Stimulated activated naive B cell treated with anti-CD40 and anti-IgM and Interleukin-4, amounts not matched to agents 10 μg/mL and 1 μg/mL and 100 μg/mL, for 72 hours (primary cell): ENCODE data around the gene PDZD7.
A peak's percentile ranks its signal among the peaks of the same experiment; 100 is the strongest.

Experiments
- ATAC-seq, 2 donors: fragments of 150-1000 bp; cut with Tn5 transposase; replicated peaks; 2 replicates each; pipeline ENCODE4 v1.10.0; 2021; ENCODE audit warnings: moderate library complexity in 1 of 2
- DNase-seq: peaks from one replicate; pipeline ENCODE4 v3.0.0; 2021
- H3K27ac Mint-ChIP-seq: one replicate; pipeline ENCODE4 v1.8.0; 2022; ENCODE audit warnings: mild to moderate bottlenecking, mixed read lengths
- H3K27me3 Mint-ChIP-seq, 2 donors: one replicate each; pipeline ENCODE4 v1.8.0; 2022; ENCODE audit warnings: mixed read lengths in 2 of 2
- H3K36me3 Mint-ChIP-seq, 2 donors: one replicate each; pipeline ENCODE4 v1.8.0; 2022; ENCODE audit warnings: mixed read lengths in 2 of 2, mild to moderate bottlenecking in 1 of 2
- H3K4me1 Mint-ChIP-seq, 2 donors: one replicate each; pipeline ENCODE4 v1.8.0; 2022; ENCODE audit warnings: mixed read lengths in 2 of 2, mild to moderate bottlenecking in 1 of 2
- H3K4me3 Mint-ChIP-seq, 2 donors: one replicate each; pipeline ENCODE4 v1.8.0; 2022; ENCODE audit warnings: mild to moderate bottlenecking in 2 of 2, mixed read lengths in 2 of 2, moderate library complexity in 1 of 2
- H3K9me3 Mint-ChIP-seq, 2 donors: one replicate each; pipeline ENCODE4 v1.8.0; 2022; ENCODE audit warnings: mixed read lengths in 2 of 2, mild to moderate bottlenecking in 1 of 2

PDZD7 gene

GRCh38 chr10:100986952-100987684, 43.8 kb downstream of the PDZD7 start, which contains the start of the genes MRPL43 and TWNK:
MRPL43 (minus strand) TSS chr10:100987497; CDS start chr10:100987443, 54 bp downstream.
TWNK (plus strand) TSS chr10:100987543; CDS start chr10:100988211, 668 bp downstream.
- DNase-seq: peak; percentile 78
- Mint-ChIP-seq H3K4me1 (peaks cover 25 to 53% of the 10 kb centered on the region in 2 donors), H3K4me3 (peak within 1 kb of the TSS; percentile 93 to 96), H3K27me3 (no peaks in the 10 kb centered on the region), H3K27ac (peak within 1 kb of the TSS; percentile 94), H3K36me3 (peaks cover 39 to 54% of the 10 kb centered on the region in 2 donors), H3K9me3 (no peaks in the 10 kb centered on the region)
- peak; percentile 97 for ATAC-seq

GRCh38 chr10:100986623-100986951, 44.3 kb downstream of the PDZD7 start:
- Mint-ChIP-seq H3K36me3 (peaks cover 41 to 58% of the 10 kb centered on the region in 2 donors), H3K9me3 (no peaks in the 10 kb centered on the region), H3K4me3 (peak overlapping the region; percentile 93 to 96), H3K4me1 (peaks cover 25 to 53% of the 10 kb centered on the region in 2 donors), H3K27me3 (no peaks in the 10 kb centered on the region), H3K27ac (no peak overlapping the region)
- ATAC-seq: no peak
- DNase-seq: no peak

- Mint-ChIP-seq H3K36me3 (peaks cover 35 to 56% of the 10 kb centered on the region in 2 donors), H3K4me1 (peaks cover 15 to 42% of the 10 kb centered on the region in 2 donors), H3K27me3 (no peaks in the 10 kb centered on the region), H3K27ac (peak overlapping the region; percentile 37), H3K9me3 (no peaks in the 10 kb centered on the region), H3K4me3 (no peak overlapping the region)
- no peak for ATAC-seq
- DNase-seq: no peak
Observed at GRCh38 chr10:100985336-100985735, 45.6 kb downstream of the PDZD7 start.

- Mint-ChIP-seq H3K4me3 (no peak overlapping the region), H3K36me3 (peaks cover 36 to 57% of the 10 kb centered on the region in 2 donors), H3K4me1 (peaks cover 14 to 40% of the 10 kb centered on the region in 2 donors), H3K27ac (no peak overlapping the region), H3K27me3 (no peaks in the 10 kb centered on the region), H3K9me3 (no peaks in the 10 kb centered on the region)
- ATAC-seq (no peak), DNase-seq (no peak)
Observed at GRCh38 chr10:100984672-100985177, 46.2 kb downstream of the PDZD7 start.

- no peaks in the 10 kb centered on the region for H3K9me3 Mint-ChIP-seq
- no peaks in the 10 kb centered on the region for H3K27me3 Mint-ChIP-seq
- H3K27ac Mint-ChIP-seq: no peak overlapping the region
- no peak for ATAC-seq
- peaks cover 12 to 33% of the 10 kb centered on the region in 2 donors for H3K4me1 Mint-ChIP-seq
- no peak for DNase-seq
- H3K4me3 Mint-ChIP-seq: no peak overlapping the region
- H3K36me3 Mint-ChIP-seq: peaks cover 37 to 54% of the 10 kb centered on the region in 2 donors
Observed at GRCh38 chr10:100983868-100984671, 46.9 kb downstream of the PDZD7 start.

GRCh38 chr10:100982916-100983830, 47.8 kb downstream of the PDZD7 start:
- DNase-seq (no peak), ATAC-seq (no peak)
- Mint-ChIP-seq H3K27ac (no peak overlapping the region), H3K4me1 (peaks cover 12 to 33% of the 10 kb centered on the region in 2 donors), H3K9me3 (no peaks in the 10 kb centered on the region), H3K27me3 (no peaks in the 10 kb centered on the region), H3K36me3 (peaks cover 41 to 56% of the 10 kb centered on the region in 2 donors), H3K4me3 (no peak overlapping the region)

- H3K27ac Mint-ChIP-seq: no peak overlapping the region
- H3K4me3 Mint-ChIP-seq: no peak overlapping the region
- H3K36me3 Mint-ChIP-seq: peaks cover 40 to 52% of the 10 kb centered on the region in 2 donors
- DNase-seq: no peak
- no peaks in the 10 kb centered on the region for H3K27me3 Mint-ChIP-seq
- no peaks in the 10 kb centered on the region for H3K9me3 Mint-ChIP-seq
- H3K4me1 Mint-ChIP-seq: peaks cover 6 to 15% of the 10 kb centered on the region in 2 donors
- no peak for ATAC-seq
Observed at GRCh38 chr10:100981178-100981772, 49.7 kb downstream of the PDZD7 start.

- no peaks in the 10 kb centered on the region for H3K27me3 Mint-ChIP-seq
- H3K36me3 Mint-ChIP-seq: peaks cover 37 to 50% of the 10 kb centered on the region in 2 donors
- no peak overlapping the region for H3K4me3 Mint-ChIP-seq
- no peak for DNase-seq
- H3K9me3 Mint-ChIP-seq: no peaks in the 10 kb centered on the region
- ATAC-seq: no peak
- no peak overlapping the region for H3K27ac Mint-ChIP-seq
- peaks cover 4 to 11% of the 10 kb centered on the region in 2 donors for H3K4me1 Mint-ChIP-seq
Observed at GRCh38 chr10:100980711-100981110, 50.2 kb downstream of the PDZD7 start.

GRCh38 chr10:100980311-100980710, 50.6 kb downstream of the PDZD7 start:
- ATAC-seq: no peak
- Mint-ChIP-seq H3K27ac (no peak overlapping the region), H3K27me3 (no peaks in the 10 kb centered on the region), H3K4me3 (no peak overlapping the region), H3K4me1 (peaks cover 2 to 7% of the 10 kb centered on the region in 2 donors), H3K36me3 (peaks cover 33 to 47% of the 10 kb centered on the region in 2 donors), H3K9me3 (no peaks in the 10 kb centered on the region)
- DNase-seq: no peak

- Mint-ChIP-seq H3K27me3 (no peaks in the 10 kb centered on the region), H3K4me3 (no peak overlapping the region), H3K27ac (no peak overlapping the region), H3K4me1 (peaks cover 2% of the 10 kb centered on the region in 2 donors), H3K9me3 (no peaks in the 10 kb centered on the region), H3K36me3 (peaks cover 30 to 45% of the 10 kb centered on the region in 2 donors)
- DNase-seq (no peak), ATAC-seq (no peak)
Observed at GRCh38 chr10:100979791-100980272, 51.1 kb downstream of the PDZD7 start.

- no peak for ATAC-seq
- no peaks in the 10 kb centered on the region for H3K4me1 Mint-ChIP-seq
- no peaks in the 10 kb centered on the region for H3K27me3 Mint-ChIP-seq
- no peaks in the 10 kb centered on the region for H3K9me3 Mint-ChIP-seq
- no peak overlapping the region for H3K27ac Mint-ChIP-seq
- peaks cover 23 to 36% of the 10 kb centered on the region in 2 donors for H3K36me3 Mint-ChIP-seq
- no peak for DNase-seq
- no peak overlapping the region for H3K4me3 Mint-ChIP-seq
Observed at GRCh38 chr10:100978901-100979195, 52.1 kb downstream of the PDZD7 start.

- H3K27me3 Mint-ChIP-seq: no peaks in the 10 kb centered on the region
- peaks cover 21 to 34% of the 10 kb centered on the region in 2 donors for H3K36me3 Mint-ChIP-seq
- ATAC-seq (no peak), DNase-seq (no peak)
- H3K27ac Mint-ChIP-seq: no peak overlapping the region
- no peak overlapping the region for H3K4me3 Mint-ChIP-seq
- no peaks in the 10 kb centered on the region for H3K4me1 Mint-ChIP-seq
- no peaks in the 10 kb centered on the region for H3K9me3 Mint-ChIP-seq
Observed at GRCh38 chr10:100978121-100978900, 52.6 kb downstream of the PDZD7 start.

GRCh38 chr10:100977436-100977835, 53.5 kb downstream of the PDZD7 start:
- H3K36me3 Mint-ChIP-seq: peaks cover 24 to 28% of the 10 kb centered on the region in 2 donors
- H3K4me3 Mint-ChIP-seq: no peak overlapping the region
- H3K27me3 Mint-ChIP-seq: no peaks in the 10 kb centered on the region
- H3K4me1 Mint-ChIP-seq: no peaks in the 10 kb centered on the region
- no peak overlapping the region for H3K27ac Mint-ChIP-seq
- DNase-seq: no peak
- no peak for ATAC-seq
- H3K9me3 Mint-ChIP-seq: no peaks in the 10 kb centered on the region
